GM18868 (cell line): ENCODE data around the gene MOCS1.

Source experiments
- ATAC-seq: cut with Tn5 transposase; IDR thresholded peaks from one replicate; pipeline ENCODE4 v1.9.1; 2021; ENCODE audit warnings: mild to moderate bottlenecking, moderate library complexity; ENCODE audit not compliant: unreplicated experiment

Gene MOCS1

GRCh38 chr6:39925191-39925930 is 8.9 kb downstream of the MOCS1 start:
- ATAC-seq = no peak

GRCh38 chr6:39924283-39924682 is 10.0 kb downstream of the MOCS1 start:
- ATAC-seq = no peak

- no peak for ATAC-seq
These were observed 10.4 kb downstream of the MOCS1 start for GRCh38 chr6:39923861-39924260.

GRCh38 chr6:39923394-39923793 is 10.9 kb downstream of the MOCS1 start:
- ATAC-seq = no peak

GRCh38 chr6:39922821-39923220 is 11.4 kb downstream of the MOCS1 start:
- ATAC-seq = no peak

- ATAC-seq = no peak
These were observed 14.1 kb downstream of the MOCS1 start for GRCh38 chr6:39920157-39920556.

GRCh38 chr6:39918831-39919230 is 15.4 kb downstream of the MOCS1 start:
- ATAC-seq = no peak

GRCh38 chr6:39917981-39918380 is 16.3 kb downstream of the MOCS1 start:
- no peak for ATAC-seq

- ATAC-seq = no peak
These were observed 16.9 kb downstream of the MOCS1 start for GRCh38 chr6:39917329-39917728.

GRCh38 chr6:39915866-39916265 is 18.4 kb downstream of the MOCS1 start:
- no peak for ATAC-seq

- no peak for ATAC-seq
These were observed 20.0 kb downstream of the MOCS1 start for GRCh38 chr6:39914239-39914638.

- no peak for ATAC-seq
These were observed 20.8 kb downstream of the MOCS1 start for GRCh38 chr6:39913391-39913916.

GRCh38 chr6:39912446-39912845 is 21.8 kb downstream of the MOCS1 start:
- ATAC-seq = no peak

GRCh38 chr6:39911513-39912125 is 22.6 kb downstream of the MOCS1 start:
- no peak for ATAC-seq

- no peak for ATAC-seq
These were observed 23.5 kb downstream of the MOCS1 start for GRCh38 chr6:39910744-39911143.

GRCh38 chr6:39910164-39910563 is 24.1 kb downstream of the MOCS1 start:
- no peak for ATAC-seq

- no peak for ATAC-seq
These were observed 24.6 kb downstream of the MOCS1 start for GRCh38 chr6:39909701-39910100.

GRCh38 chr6:39908838-39909583 is 25.3 kb downstream of the MOCS1 start:
- ATAC-seq = no peak

- ATAC-seq = no peak
These were observed 26.2 kb downstream of the MOCS1 start for GRCh38 chr6:39907871-39908575.

GRCh38 chr6:39906318-39906761 is 27.9 kb downstream of the MOCS1 start:
- ATAC-seq = no peak

GRCh38 chr6:39905640-39905975 is 28.7 kb downstream of the MOCS1 start:
- ATAC-seq = no peak
